Breast epithelium (tissue), 4 donors: ENCODE results near the gene BBS12. TPM values are rescaled to one million over a fixed set of nuclear protein-coding genes. Genes with fewer than 3 reads are reported as not detected.

Experiments
- DNase-seq, 2 donors: peaks; one replicate each; pipeline ENCODE4 v3.0.0-alpha.2; 2019; ENCODE audit warnings: low spot score in 2 of 2
- H3K27ac ChIP-seq, 2 donors: fragments of 200-600 bp; sonication (generic) in 1 of 2; one replicate each; pipeline ENCODE4 v1.5.1; 2016 to 2019; ENCODE audit warnings: mild to moderate bottlenecking in 1 of 2
- H3K27me3 ChIP-seq, 2 donors: fragments of 200-600 bp; sonication (generic) in 1 of 2; one replicate each; pipeline versions ENCODE4 v1.5.1 to v1.6.0; 2017 to 2019; ENCODE audit warnings: control low read depth in 1 of 2, mild to moderate bottlenecking in 1 of 2
- H3K36me3 ChIP-seq: fragments of 200-600 bp; one replicate; pipeline ENCODE4 v1.5.1; 2019
- H3K4me1 ChIP-seq, 2 donors: fragments of 200-600 bp; sonication (generic); one replicate each; pipeline ENCODE4 v1.5.1; 2016 to 2019; ENCODE audit warnings: control low read depth in 1 of 2
- H3K4me3 ChIP-seq, 3 donors: fragments of 200-600 bp; sonication (generic); 1 replicate in 2 of 3; 2 replicates in 1 of 3; pipeline ENCODE4 v1.5.1; 2016 to 2019; ENCODE audit warnings: mild to moderate bottlenecking in 3 of 3, moderate library complexity in 2 of 3
- H3K9me3 ChIP-seq, 2 donors: fragments of 200-600 bp; sonication (generic) in 1 of 2; one replicate each; pipeline ENCODE4 v1.5.1; 2016 to 2019; ENCODE audit warnings: control low read depth in 1 of 2
- POLR2A ChIP-seq: fragments of 450-650 bp; IDR thresholded peaks from one replicate; pipeline ENCODE4 v1.6.1; 2016; ENCODE audit warnings: antibody characterized with exemption, mild to moderate bottlenecking, moderate library complexity
- POLR2AphosphoS5 ChIP-seq, 3 donors: sonication (generic); formaldehyde crosslinking; IDR thresholded peaks; one replicate each; pipeline ENCODE4 v1.6.1; 2017; ENCODE audit warnings: antibody characterized with exemption in 3 of 3
- intact Hi-C: fragments of 100-400 bp; cut with DNase I; formaldehyde crosslinking; loops from one replicate; pipeline ENCODE4 v1.15.1; 2023; ENCODE audit warnings: low total_unique reads
- total RNA-seq, 3 donors: library from RNA; depleted of rRNA; stranded (reverse); fragments of >200 nt; gene quantifications; one replicate each; pipeline ENCODE4 v1.1.0, GENCODE V29; 2016
- TF ChIP-seq, protein P1 (sequence below), 3 donors: fragments of 450-650 bp; IDR thresholded peaks; one replicate each; pipeline ENCODE4 v1.5.1; 2016 to 2017; ENCODE audit warnings: antibody characterized with exemption in 3 of 3, mild to moderate bottlenecking in 3 of 3, moderate library complexity in 3 of 3

BBS12 gene
- total RNA-seq, 3 donors from 2014 or later = 2.7 to 15.2 (median 5.6) TPM

- TF ChIP-seq, protein P1, sequence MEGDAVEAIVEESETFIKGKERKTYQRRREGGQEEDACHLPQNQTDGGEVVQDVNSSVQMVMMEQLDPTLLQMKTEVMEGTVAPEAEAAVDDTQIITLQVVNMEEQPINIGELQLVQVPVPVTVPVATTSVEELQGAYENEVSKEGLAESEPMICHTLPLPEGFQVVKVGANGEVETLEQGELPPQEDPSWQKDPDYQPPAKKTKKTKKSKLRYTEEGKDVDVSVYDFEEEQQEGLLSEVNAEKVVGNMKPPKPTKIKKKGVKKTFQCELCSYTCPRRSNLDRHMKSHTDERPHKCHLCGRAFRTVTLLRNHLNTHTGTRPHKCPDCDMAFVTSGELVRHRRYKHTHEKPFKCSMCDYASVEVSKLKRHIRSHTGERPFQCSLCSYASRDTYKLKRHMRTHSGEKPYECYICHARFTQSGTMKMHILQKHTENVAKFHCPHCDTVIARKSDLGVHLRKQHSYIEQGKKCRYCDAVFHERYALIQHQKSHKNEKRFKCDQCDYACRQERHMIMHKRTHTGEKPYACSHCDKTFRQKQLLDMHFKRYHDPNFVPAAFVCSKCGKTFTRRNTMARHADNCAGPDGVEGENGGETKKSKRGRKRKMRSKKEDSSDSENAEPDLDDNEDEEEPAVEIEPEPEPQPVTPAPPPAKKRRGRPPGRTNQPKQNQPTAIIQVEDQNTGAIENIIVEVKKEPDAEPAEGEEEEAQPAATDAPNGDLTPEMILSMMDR (IDR thresholded peaks at IDR 0.05) = no peak
- TF ChIP-seq POLR2A = no peak
- Histone ChIP-seq H3K27me3 (no peaks in the 10 kb centered on the region), H3K4me3 (no peak overlapping the region), H3K36me3 (no peaks in the 10 kb centered on the region), H3K27ac (no peak overlapping the region), H3K9me3 (no peaks in the 10 kb centered on the region), H3K4me1 (no peaks in the 10 kb centered on the region)
- no peak for DNase-seq
- intact Hi-C loops = loop anchor here (10.0 kb wide), 1 partner anchor 611 kb away; the partner anchor contains the start of gene BLTP1
Observed at GRCh38 chr4:122765692-122766352, 33.3 kb downstream of the BBS12 start.

- Histone ChIP-seq H3K27me3 (no peaks in the 10 kb centered on the region), H3K27ac (no peak overlapping the region), H3K4me3 (no peak overlapping the region), H3K36me3 (no peaks in the 10 kb centered on the region), H3K4me1 (no peaks in the 10 kb centered on the region), H3K9me3 (no peaks in the 10 kb centered on the region)
- TF ChIP-seq POLR2AphosphoS5 (IDR thresholded peaks at IDR 0.05) (no peak), POLR2A (no peak)
- TF ChIP-seq, protein P1 (IDR thresholded peaks at IDR 0.05) = no peak
- intact Hi-C loops = loop anchor here (10.0 kb wide), 1 partner anchor 612 kb away; the partner anchor contains the start of gene BLTP1
- DNase-seq = no peak
Observed at GRCh38 chr4:122766353-122766705, 33.8 kb downstream of the BBS12 start.

- no peak overlapping the region for H3K4me3 ChIP-seq
- no peak overlapping the region for H3K27ac ChIP-seq
- H3K4me1 ChIP-seq = no peaks in the 10 kb centered on the region
- no peaks in the 10 kb centered on the region for H3K27me3 ChIP-seq
- TF ChIP-seq, protein P1 (IDR thresholded peaks at IDR 0.05) = no peak
- no peak for TF ChIP-seq POLR2A
- TF ChIP-seq POLR2AphosphoS5 (IDR thresholded peaks at IDR 0.05) = no peak
- no peaks in the 10 kb centered on the region for H3K9me3 ChIP-seq
- intact Hi-C loops = loop anchor here (10.0 kb wide), 1 partner anchor 612 kb away; the partner anchor contains the start of gene BLTP1
- DNase-seq = no peak
- no peaks in the 10 kb centered on the region for H3K36me3 ChIP-seq
Observed at GRCh38 chr4:122766950-122767349, 34.4 kb downstream of the BBS12 start.

DNA sequence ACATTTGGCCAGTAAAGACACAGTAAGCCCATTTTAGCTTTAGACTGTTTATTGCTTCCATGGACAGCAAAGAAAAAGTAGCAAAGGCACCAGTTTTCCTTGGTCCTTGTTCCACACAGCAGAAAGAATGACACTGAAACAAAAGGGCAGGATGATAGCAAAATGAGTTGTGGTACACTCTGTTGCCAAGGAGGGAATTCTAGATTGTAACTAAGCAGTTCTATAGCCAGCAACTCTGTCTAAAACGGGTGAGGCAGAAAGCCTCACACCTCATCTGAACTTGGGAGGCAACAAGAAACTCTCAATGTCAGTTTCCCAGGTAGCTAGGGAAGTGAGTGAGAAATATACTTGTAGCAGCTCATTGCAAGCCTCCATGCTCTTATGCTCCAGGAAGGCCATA, 39.2 kb downstream of the BBS12 start:
- no peaks in the 10 kb centered on the region for H3K27me3 ChIP-seq
- TF ChIP-seq POLR2A (no peak), POLR2AphosphoS5 (IDR thresholded peaks at IDR 0.05) (no peak)
- TF ChIP-seq, protein P1 (IDR thresholded peaks at IDR 0.05) = no peak
- H3K4me3 ChIP-seq = no peak overlapping the region

GRCh38 chr4:122772311-122772710, 39.8 kb downstream of the BBS12 start:
- Histone ChIP-seq H3K27ac (peak overlapping the region; percentile 19 to 65), H3K9me3 (no peaks in the 10 kb centered on the region), H3K27me3 (no peaks in the 10 kb centered on the region), H3K4me1 (peaks cover 0 to 4% of the 10 kb centered on the region in 2 donors), H3K4me3 (no peak overlapping the region), H3K36me3 (no peaks in the 10 kb centered on the region)
- TF ChIP-seq, protein P1 (IDR thresholded peaks at IDR 0.05) = no peak
- DNase-seq = no peak
- intact Hi-C loops = no loop called here

More for the DNA sequence above, 39.2 kb downstream of the BBS12 start:
- Histone ChIP-seq H3K27ac (peak overlapping the region; percentile 19 to 65), H3K4me1 (peaks cover 0 to 4% of the 10 kb centered on the region in 2 donors), H3K9me3 (no peaks in the 10 kb centered on the region), H3K36me3 (no peaks in the 10 kb centered on the region)
- no peak for DNase-seq
- intact Hi-C loops = no loop called here
